DND-41 (cell line): Measurements from ENCODE around the gene CFAP61.

Experiments used
- EZH2 ChIP-seq: IDR thresholded peaks from 3 replicates; pipeline ENCODE4 v1.6.1; 2012; ENCODE audit warnings: borderline replicate concordance, low read depth, mild to moderate bottlenecking, moderate library complexity, low read length, inconsistent platforms; ENCODE audit not compliant: severe bottlenecking
- TF ChIP-seq, protein P1 (sequence below): IDR thresholded peaks from 2 replicates; pipeline ENCODE4 v1.5.1; 2012; ENCODE audit warnings: borderline replicate concordance, low read length, moderate library complexity, mild to moderate bottlenecking; ENCODE audit not compliant: poor library complexity, severe bottlenecking; ENCODE audit errors: extremely low read depth

DNA sequence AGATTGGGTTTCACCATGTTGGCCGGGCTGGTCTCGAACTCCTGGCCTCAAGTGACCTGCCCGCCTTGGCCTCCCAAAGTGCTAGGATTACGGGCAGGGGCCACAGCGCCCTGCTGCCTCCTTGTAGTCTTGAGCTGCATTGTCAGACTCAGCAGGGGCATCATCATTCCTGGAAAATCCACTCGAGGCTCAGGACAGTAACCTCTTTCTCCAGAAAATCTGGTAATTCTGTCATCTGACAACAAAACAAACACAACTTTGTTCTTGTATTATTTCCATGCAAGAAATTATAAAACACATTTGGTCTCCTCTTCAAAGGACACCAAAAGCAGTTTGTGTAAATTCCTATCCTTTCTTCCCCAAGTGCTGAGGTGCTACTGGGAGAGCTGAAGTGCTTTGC, 178.4 kb downstream of the CFAP61 start:
- TF ChIP-seq, protein P1, sequence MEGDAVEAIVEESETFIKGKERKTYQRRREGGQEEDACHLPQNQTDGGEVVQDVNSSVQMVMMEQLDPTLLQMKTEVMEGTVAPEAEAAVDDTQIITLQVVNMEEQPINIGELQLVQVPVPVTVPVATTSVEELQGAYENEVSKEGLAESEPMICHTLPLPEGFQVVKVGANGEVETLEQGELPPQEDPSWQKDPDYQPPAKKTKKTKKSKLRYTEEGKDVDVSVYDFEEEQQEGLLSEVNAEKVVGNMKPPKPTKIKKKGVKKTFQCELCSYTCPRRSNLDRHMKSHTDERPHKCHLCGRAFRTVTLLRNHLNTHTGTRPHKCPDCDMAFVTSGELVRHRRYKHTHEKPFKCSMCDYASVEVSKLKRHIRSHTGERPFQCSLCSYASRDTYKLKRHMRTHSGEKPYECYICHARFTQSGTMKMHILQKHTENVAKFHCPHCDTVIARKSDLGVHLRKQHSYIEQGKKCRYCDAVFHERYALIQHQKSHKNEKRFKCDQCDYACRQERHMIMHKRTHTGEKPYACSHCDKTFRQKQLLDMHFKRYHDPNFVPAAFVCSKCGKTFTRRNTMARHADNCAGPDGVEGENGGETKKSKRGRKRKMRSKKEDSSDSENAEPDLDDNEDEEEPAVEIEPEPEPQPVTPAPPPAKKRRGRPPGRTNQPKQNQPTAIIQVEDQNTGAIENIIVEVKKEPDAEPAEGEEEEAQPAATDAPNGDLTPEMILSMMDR: no peak
- no peak for TF ChIP-seq EZH2
